ENCODE results near the gene COL4A2.

DNA sequence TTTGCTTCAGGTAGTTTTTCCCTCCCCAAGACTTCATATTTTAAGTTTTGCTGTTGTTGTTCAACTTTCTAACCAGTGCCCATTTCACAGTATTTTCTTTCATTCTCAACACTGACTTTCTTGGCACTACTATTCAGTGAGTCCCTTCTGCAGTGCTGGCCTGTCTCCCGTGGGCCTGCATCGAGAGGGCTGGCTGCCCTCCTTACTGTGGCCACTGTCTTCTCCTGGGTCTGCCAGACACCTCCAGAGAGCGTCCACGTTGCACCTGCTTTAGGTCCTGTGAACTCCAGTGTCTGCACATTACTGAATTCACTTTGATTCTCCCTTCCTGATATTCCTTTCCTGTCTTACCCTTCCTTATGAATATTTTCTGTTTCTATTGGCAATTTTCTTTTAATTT is 27.4 kb upstream of the COL4A2 start:
- TF ChIP-seq, protein P1, sequence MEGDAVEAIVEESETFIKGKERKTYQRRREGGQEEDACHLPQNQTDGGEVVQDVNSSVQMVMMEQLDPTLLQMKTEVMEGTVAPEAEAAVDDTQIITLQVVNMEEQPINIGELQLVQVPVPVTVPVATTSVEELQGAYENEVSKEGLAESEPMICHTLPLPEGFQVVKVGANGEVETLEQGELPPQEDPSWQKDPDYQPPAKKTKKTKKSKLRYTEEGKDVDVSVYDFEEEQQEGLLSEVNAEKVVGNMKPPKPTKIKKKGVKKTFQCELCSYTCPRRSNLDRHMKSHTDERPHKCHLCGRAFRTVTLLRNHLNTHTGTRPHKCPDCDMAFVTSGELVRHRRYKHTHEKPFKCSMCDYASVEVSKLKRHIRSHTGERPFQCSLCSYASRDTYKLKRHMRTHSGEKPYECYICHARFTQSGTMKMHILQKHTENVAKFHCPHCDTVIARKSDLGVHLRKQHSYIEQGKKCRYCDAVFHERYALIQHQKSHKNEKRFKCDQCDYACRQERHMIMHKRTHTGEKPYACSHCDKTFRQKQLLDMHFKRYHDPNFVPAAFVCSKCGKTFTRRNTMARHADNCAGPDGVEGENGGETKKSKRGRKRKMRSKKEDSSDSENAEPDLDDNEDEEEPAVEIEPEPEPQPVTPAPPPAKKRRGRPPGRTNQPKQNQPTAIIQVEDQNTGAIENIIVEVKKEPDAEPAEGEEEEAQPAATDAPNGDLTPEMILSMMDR (conservative IDR thresholded peaks at IDR 0.05; ENCODE audit: low read length): no peak
- no peak for TF ChIP-seq EZH2phosphoT487 (IDR thresholded peaks at IDR 0.05; ENCODE audit: borderline replicate concordance)
